Activated CD4-positive, alpha-beta T cell treated with anti-CD3 and anti-CD28 coated beads, Interleukin-2, amount 10 ng/mL, durations not matched to agents 7 days and 5 days (primary cell): Measurements from ENCODE around the gene DRD3. TPM values are rescaled to one million over a fixed set of nuclear protein-coding genes. Genes with fewer than 3 reads are reported as not detected.
A peak's percentile ranks its signal among the peaks of the same experiment; 100 is the strongest.

Experiments used
- CTCF ChIA-PET: fragments of 350-600 bp; sonication (Branson Sonifier 250); formaldehyde crosslinking; loops from one replicate; lab custom pipeline; 2021; ENCODE audit warnings: antibody characterized with exemption; lab: Charles Lee
- POLR2A ChIA-PET: fragments of 350-600 bp; sonication (Branson Sonifier 250); formaldehyde crosslinking; loops from one replicate; lab custom pipeline; 2021; ENCODE audit warnings: antibody characterized with exemption; lab: Charles Lee
- DNase-seq: peaks from one replicate; pipeline ENCODE4 v3.0.0-alpha.2; 2020
- H3K27ac Mint-ChIP-seq: one replicate; pipeline ENCODE4 v1.8.0; 2021; ENCODE audit warnings: mild to moderate bottlenecking, moderate library complexity, mixed read lengths
- H3K27me3 Mint-ChIP-seq: one replicate; pipeline ENCODE4 v1.8.0; 2021; ENCODE audit warnings: mixed read lengths
- H3K36me3 Mint-ChIP-seq: one replicate; pipeline ENCODE4 v1.8.0; 2021; ENCODE audit warnings: low read depth, mixed read lengths
- H3K4me1 Mint-ChIP-seq: one replicate; pipeline ENCODE4 v1.8.0; 2021; ENCODE audit warnings: mixed read lengths
- H3K4me3 Mint-ChIP-seq: one replicate; pipeline ENCODE4 v1.8.0; 2021; ENCODE audit warnings: mild to moderate bottlenecking, moderate library complexity, mixed read lengths
- H3K9me3 Mint-ChIP-seq: one replicate; pipeline ENCODE4 v1.8.0; 2021; ENCODE audit warnings: mixed read lengths
- total RNA-seq, 2 experiments: library from RNA; stranded (reverse); gene quantifications; one replicate each; pipeline ENCODE4 v1.2.3, GENCODE V29; 2021

The DRD3 gene
- total RNA-seq, 2 experiments from 2014 or later: not detected

DNA sequence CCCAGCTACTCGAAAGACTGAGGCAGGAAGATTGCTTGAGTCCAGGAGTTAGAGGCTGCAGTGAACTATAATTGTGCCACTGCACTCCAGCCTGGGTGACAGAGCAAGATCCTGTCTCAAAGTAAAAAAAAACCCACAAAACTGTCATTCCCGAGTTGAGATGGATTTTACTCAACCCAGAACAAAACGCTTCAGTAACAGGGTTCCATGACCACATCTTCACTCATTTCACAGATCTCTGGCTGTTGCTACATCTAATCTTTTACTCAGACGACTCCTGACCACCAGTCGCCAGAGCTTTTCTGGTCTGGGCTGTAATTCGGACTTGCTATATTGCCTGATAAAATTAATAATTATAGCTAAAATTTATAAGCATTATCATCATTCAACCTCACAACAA, 2.4 kb downstream of the DRD3 start:
- ChIA-PET POLR2A (no interaction called here), CTCF (no interaction called here)
- H3K4me1 Mint-ChIP-seq: peaks cover 2% of the 10 kb centered on the region
- H3K36me3 Mint-ChIP-seq: no peaks in the 10 kb centered on the region
- no peaks in the 10 kb centered on the region for H3K9me3 Mint-ChIP-seq
- peaks cover 14% of the 10 kb centered on the region for H3K27me3 Mint-ChIP-seq
- no peak overlapping the region for H3K27ac Mint-ChIP-seq
- no peak overlapping the region for H3K4me3 Mint-ChIP-seq
- no peak for DNase-seq

DNA sequence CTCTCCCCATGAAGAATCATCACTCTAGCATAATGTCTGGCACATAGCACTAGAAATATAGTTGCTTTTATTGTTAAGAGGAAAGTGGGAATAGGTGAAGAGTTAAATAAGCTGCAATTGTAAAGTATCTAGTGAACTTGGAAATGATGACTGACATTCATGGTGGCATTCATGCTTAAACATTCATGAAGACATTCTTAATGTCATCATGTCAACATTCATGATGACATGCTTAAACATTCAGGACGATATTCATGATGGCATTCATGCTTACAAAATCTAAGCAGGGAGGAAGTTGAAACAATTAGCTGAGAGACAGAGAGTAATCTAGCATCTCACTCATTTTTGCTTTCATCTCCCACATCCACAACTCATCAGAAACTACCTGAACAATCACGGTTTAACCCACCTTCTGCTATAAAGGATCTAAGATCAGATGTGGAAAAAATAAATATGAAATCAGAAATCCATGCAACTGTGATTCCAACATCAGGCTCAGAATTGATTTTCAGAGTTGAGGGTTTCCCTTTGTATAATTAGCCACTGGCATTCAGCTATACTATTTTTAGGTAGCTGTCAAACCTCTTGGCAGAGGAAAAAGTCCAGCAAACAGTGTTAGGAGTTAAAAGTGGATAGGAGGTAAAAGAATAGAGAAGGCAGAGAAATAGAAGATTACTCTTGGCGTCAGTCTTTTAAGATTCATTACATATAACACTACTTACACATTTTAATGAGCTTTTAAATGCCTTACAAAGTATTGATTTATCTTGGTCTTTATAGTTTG, 3.5 kb downstream of the DRD3 start:
- ChIA-PET POLR2A (no interaction called here), CTCF (no interaction called here)
- Mint-ChIP-seq H3K4me3 (no peak overlapping the region), H3K36me3 (no peaks in the 10 kb centered on the region), H3K4me1 (peaks cover 2% of the 10 kb centered on the region), H3K9me3 (no peaks in the 10 kb centered on the region), H3K27me3 (peaks cover 14% of the 10 kb centered on the region), H3K27ac (no peak overlapping the region)
- DNase-seq: no peak

DNA sequence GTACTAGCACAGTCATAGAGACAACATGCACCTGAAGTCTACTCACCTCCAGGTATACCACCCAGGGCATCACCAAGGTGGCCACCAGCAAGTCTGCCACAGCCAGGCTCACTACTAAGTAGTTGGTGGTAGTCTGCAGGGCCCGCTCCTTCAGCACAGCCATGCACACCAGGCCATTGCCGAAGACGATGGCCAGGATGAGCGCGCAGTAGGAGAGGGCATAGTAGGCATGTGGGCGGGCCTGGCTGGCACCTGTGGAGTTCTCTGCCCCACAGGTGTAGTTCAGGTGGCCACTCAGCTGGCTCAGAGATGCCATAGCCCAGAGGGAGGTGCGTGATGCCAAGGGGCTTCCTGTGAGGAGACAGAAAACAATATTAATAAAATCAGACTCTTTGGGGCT, 7.2 kb downstream of the DRD3 start:
- no peaks in the 10 kb centered on the region for H3K36me3 Mint-ChIP-seq
- DNase-seq: no peak
- H3K27me3 Mint-ChIP-seq: no peaks in the 10 kb centered on the region
- H3K27ac Mint-ChIP-seq: no peak overlapping the region
- CTCF ChIA-PET: no interaction called here
- no peak overlapping the region for H3K4me3 Mint-ChIP-seq
- POLR2A ChIA-PET: no interaction called here
- no peaks in the 10 kb centered on the region for H3K4me1 Mint-ChIP-seq
- H3K9me3 Mint-ChIP-seq: no peaks in the 10 kb centered on the region

DNA sequence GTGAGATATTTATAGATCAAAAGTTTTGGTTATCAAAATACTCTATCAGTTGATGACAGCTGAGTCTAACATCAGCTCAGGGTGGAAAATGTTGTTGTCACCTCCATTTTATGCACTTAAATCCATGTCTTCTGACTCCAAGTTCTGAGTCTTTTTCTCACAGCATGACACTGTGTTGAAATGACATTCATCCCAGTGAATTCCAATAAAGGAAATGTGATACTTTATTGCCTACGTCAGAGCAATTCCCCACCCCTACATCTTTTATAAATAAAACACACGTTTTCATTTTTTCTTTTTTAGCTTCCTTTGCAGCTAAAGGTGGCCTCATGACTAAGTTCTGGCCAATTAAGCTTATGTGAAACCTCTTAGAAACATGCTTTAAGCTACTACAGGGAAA, 10.7 kb downstream of the DRD3 start:
- H3K27me3 Mint-ChIP-seq: no peaks in the 10 kb centered on the region
- no peaks in the 10 kb centered on the region for H3K36me3 Mint-ChIP-seq
- H3K27ac Mint-ChIP-seq: no peak overlapping the region
- ChIA-PET POLR2A (no interaction called here), CTCF (interaction anchor here (1.0 kb wide), 2 partner anchors 24 to 122 kb away, joined by 3 to 4 read pairs; no protein-coding TSS in a partner anchor)
- H3K4me3 Mint-ChIP-seq: no peak overlapping the region
- no peaks in the 10 kb centered on the region for H3K4me1 Mint-ChIP-seq
- DNase-seq: no peak
- no peaks in the 10 kb centered on the region for H3K9me3 Mint-ChIP-seq

DNA sequence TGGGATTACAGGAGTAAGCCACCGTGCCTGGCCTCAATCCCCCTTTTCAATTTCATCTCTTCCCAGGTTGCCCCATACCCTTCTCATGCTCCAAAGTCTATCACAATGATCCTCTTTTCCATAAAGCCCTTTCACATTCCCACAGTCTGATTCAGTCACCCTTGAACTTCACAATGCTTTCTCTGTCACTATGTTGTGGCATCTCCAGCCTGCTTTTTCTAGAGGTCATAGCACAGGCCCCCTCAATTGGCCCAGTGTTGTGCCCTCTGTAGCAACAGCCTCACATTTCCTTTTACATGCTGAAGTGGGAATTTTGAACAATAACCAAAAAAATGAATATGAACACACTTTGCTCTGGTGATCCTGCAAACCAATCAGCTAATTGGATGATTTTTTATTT, 21.5 kb downstream of the DRD3 start:
- ChIA-PET POLR2A (no interaction called here), CTCF (interaction anchor here (1.4 kb wide), 1 partner anchor 134 kb away, joined by 3 read pairs; no protein-coding TSS in a partner anchor)

DNA sequence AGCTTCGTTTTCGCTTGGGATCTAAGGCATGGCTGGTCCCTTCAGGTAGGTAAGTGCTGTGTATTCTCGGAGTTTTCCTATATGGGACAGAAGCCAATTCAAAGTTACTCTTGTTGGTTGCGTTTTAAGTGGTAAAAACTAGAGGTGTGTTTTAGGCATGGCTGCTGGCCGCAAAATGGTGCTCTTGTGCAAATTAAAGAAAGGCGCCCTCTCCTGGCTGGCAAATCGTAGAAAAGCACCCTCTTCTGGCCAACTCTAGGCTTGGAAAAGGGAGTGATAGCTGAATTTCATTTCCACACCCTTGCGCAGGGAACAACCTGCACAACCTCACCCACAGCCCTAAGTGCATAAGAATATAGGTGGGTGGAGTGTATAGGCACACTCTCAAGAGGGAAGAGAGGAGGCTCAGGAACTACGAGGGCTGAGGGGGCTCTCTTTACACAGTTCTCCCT, 23.5 kb downstream of the DRD3 start:
- Mint-ChIP-seq H3K4me1 (peaks cover 3% of the 10 kb centered on the region), H3K36me3 (no peaks in the 10 kb centered on the region), H3K9me3 (no peaks in the 10 kb centered on the region), H3K27me3 (peaks cover 11% of the 10 kb centered on the region), H3K4me3 (no peak overlapping the region), H3K27ac (no peak overlapping the region)
- DNase-seq: peak; percentile 32
- ChIA-PET CTCF (interaction anchor here (1.0 to 2.1 kb wide), 3 partner anchors 11 to 254 kb away, joined by 3 to 9 read pairs (median 3); no protein-coding TSS in a partner anchor), POLR2A (no interaction called here)

More for the DNA sequence above, 21.5 kb downstream of the DRD3 start:
- H3K9me3 Mint-ChIP-seq: no peaks in the 10 kb centered on the region
- no peaks in the 10 kb centered on the region for H3K36me3 Mint-ChIP-seq
- no peak overlapping the region for H3K4me3 Mint-ChIP-seq
- H3K27ac Mint-ChIP-seq: no peak overlapping the region
- no peak for DNase-seq
- peaks cover 11% of the 10 kb centered on the region for H3K27me3 Mint-ChIP-seq
- peaks cover 3% of the 10 kb centered on the region for H3K4me1 Mint-ChIP-seq

DNA sequence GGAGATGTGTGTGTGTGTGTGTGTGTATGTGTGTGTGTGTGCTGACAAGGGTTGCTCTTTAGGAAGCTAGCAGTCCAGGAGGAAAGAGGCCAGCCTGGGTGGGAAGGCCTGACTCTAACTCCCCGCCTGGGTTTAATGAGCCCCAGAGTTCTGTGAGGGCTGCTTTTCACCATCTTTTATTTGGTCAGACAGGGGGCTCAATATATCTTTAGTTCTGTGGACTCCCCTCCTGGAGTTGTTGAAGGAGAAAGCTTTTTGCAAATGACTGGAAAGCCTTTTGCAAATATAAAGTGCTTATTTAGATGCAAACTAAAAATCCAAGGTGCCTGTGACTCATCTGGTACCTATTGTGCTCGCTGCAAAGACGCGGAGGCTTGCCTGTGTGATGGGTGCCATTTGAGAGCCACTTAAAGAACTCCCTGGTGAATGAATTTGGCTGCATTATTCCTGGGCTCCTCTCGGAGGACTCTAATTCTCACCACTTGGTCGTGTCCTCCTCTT, 24.5 kb downstream of the DRD3 start:
- no peak for DNase-seq
- no peaks in the 10 kb centered on the region for H3K9me3 Mint-ChIP-seq
- peaks cover 11% of the 10 kb centered on the region for H3K27me3 Mint-ChIP-seq
- H3K4me1 Mint-ChIP-seq: peaks cover 3% of the 10 kb centered on the region
- CTCF ChIA-PET: interaction anchor here (1.0 to 2.1 kb wide), 2 partner anchors 10 to 12 kb away, joined by 3 to 9 read pairs; no protein-coding TSS in a partner anchor
- no peak overlapping the region for H3K4me3 Mint-ChIP-seq
- POLR2A ChIA-PET: no interaction called here
- no peaks in the 10 kb centered on the region for H3K36me3 Mint-ChIP-seq
- no peak overlapping the region for H3K27ac Mint-ChIP-seq

DNA sequence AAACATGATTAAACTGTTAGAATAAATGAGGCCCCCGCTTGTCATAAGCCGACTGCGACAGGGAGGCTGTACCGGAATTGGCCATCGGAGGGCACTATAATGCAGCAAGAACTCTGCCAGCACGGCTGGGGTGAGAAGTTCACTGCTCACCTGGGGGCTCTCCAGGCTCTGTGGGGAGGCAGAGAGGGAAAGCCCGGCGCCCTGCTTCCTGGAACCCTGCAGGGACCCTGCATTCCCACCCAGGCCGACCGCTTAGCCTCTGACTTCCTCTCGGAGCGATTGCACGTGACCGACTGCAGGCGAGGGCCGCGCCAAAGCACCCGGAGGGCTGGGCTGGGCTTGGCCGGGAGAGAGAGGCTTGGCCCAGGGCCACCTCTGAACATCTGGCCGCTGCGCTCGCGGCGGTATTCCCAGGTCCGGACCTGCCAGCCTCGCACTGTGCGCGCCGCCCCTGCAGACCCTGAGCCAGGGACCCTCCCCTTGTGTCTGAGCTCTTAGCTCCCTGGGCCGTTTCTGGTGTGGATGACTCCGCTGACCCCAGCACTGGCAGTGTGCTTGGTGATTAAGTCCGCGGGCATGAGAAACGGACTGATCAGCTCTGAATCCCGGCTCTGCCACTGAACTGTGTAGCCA, 26.2 kb downstream of the DRD3 start:
- Mint-ChIP-seq H3K9me3 (no peaks in the 10 kb centered on the region), H3K27me3 (peaks cover 2% of the 10 kb centered on the region), H3K27ac (no peak overlapping the region), H3K4me3 (peak overlapping the region; percentile 12), H3K36me3 (no peaks in the 10 kb centered on the region), H3K4me1 (peaks cover 3% of the 10 kb centered on the region)
- ChIA-PET CTCF (interaction anchor here (0.7 to 1.6 kb wide), 3 partner anchors 20 to 266 kb away, joined by 3 to 4 read pairs (median 4); no protein-coding TSS in a partner anchor), POLR2A (no interaction called here)
- peak; percentile 78 for DNase-seq

DNA sequence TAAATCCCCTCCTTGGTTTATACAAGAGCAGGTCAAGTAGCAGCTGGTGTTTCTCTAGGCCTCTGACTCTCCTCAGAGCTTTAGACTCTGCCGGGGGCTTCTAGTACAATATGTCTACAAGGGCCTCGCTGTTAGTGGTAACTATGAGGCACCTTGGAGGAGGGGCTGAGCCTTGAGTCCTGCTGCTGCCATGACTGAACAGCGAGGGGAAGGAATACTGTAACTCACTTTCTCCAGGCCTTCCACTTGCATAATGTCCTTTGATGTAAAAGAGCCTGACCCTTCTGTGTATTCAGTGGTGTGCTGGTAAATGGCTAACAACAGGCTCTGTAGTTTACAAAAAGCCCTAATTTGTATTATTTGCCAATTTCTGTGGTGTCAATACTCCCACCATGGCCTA, 27.8 kb downstream of the DRD3 start:
- peaks cover 3% of the 10 kb centered on the region for H3K4me1 Mint-ChIP-seq
- POLR2A ChIA-PET: no interaction called here

DNA sequence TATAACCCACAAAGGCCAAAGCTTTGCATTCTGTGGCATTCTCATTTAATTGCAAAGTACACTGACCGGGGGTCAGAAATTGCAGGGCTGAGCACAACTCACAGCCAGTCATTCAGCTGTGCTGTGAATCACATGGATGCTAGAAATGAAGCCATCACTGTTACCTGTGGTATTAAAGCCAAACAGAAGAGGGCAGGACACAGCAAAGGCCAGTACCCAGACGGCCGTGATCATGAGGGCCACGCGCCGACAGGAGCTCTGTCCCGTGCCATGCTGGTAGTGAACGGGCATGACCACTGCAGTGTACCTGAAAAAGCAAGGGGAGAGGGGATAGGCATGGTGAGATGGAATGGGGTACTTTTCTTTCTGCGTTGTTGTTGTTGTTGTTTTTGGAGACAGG, 31.6 kb downstream of the DRD3 start:
- no peak overlapping the region for H3K4me3 Mint-ChIP-seq
- H3K9me3 Mint-ChIP-seq: no peaks in the 10 kb centered on the region
- peaks cover 1% of the 10 kb centered on the region for H3K4me1 Mint-ChIP-seq
- CTCF ChIA-PET: no interaction called here
- no peaks in the 10 kb centered on the region for H3K27me3 Mint-ChIP-seq
- POLR2A ChIA-PET: no interaction called here
- H3K36me3 Mint-ChIP-seq: no peaks in the 10 kb centered on the region
- no peak for DNase-seq
- no peak overlapping the region for H3K27ac Mint-ChIP-seq

More for the DNA sequence above, 27.8 kb downstream of the DRD3 start:
- no peak for DNase-seq
- H3K27me3 Mint-ChIP-seq: peaks cover 2% of the 10 kb centered on the region
- H3K27ac Mint-ChIP-seq: no peak overlapping the region
- H3K9me3 Mint-ChIP-seq: no peaks in the 10 kb centered on the region
- H3K36me3 Mint-ChIP-seq: no peaks in the 10 kb centered on the region
- CTCF ChIA-PET: interaction anchor here (0.7 to 0.9 kb wide), 2 partner anchors 9 to 232 kb away, joined by 3 to 4 read pairs; no protein-coding TSS in a partner anchor
- no peak overlapping the region for H3K4me3 Mint-ChIP-seq

DNA sequence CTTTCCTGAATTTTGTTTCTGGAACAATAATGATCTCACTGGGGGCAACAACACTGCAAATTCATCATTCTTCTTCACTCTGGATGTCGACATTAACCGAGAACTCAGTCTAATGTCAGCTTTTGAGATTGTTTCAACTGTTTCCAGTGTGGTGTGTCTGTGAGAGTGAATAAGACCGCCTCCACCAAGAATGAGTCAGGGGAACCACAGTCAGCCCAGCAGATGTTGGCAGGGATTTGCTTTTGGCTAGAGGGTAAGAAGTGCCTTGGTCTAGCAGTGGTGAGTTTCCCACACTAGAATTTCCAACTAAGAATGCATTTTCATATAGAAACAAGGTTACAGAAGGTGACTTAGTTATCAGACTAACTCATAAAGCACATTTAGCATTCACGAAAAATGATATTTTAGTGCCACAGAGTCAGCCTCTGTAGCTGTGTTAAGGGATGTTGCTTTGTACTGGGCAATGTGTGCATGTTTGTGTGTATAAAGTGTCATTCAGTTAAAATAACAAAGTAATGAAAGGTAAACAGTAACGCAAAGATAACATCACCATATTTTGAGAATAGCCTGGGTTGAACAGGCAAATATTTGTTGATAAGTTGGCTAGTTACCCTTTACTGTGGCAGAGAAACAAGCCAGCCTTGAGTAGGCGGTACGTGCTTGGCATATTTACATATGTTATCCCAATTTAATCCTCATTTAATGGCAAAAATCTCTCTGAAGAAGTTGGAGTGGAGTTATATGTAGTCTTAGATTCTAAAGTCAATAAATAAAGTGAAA, 33.8 kb downstream of the DRD3 start:
- no peaks in the 10 kb centered on the region for H3K36me3 Mint-ChIP-seq
- CTCF ChIA-PET: no interaction called here

DNA sequence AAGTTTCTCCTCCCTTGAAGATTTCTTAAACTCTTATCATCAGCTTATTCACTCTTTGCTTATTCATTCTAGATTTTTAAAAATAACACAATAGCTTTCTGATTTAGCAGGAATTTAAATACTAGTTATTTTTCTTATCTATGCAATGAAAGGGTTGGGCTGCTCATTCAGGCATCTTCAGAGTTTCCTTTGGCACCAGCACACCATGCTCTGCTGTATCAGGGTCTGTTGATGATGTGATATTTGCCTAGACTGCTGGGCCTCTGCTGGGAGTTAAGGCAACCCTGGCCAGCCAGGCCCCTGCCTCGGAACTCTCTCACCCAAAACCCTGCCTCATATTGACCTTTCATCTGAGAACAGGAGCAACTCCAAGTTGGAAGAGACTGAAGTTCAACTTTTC, 35.0 kb downstream of the DRD3 start:
- DNase-seq: no peak
- Mint-ChIP-seq H3K9me3 (no peaks in the 10 kb centered on the region), H3K36me3 (no peaks in the 10 kb centered on the region), H3K4me3 (no peak overlapping the region), H3K27me3 (no peaks in the 10 kb centered on the region), H3K27ac (no peak overlapping the region), H3K4me1 (peaks cover 1% of the 10 kb centered on the region)
- ChIA-PET CTCF (interaction anchor here (1.0 to 1.3 kb wide), 3 partner anchors 11 to 275 kb away, joined by 3 to 4 read pairs (median 3); no protein-coding TSS in a partner anchor), POLR2A (no interaction called here)

More for the DNA sequence above, 33.8 kb downstream of the DRD3 start:
- Mint-ChIP-seq H3K9me3 (no peaks in the 10 kb centered on the region), H3K27me3 (no peaks in the 10 kb centered on the region), H3K4me1 (peaks cover 1% of the 10 kb centered on the region), H3K4me3 (no peak overlapping the region), H3K27ac (no peak overlapping the region)
- DNase-seq: no peak
- POLR2A ChIA-PET: no interaction called here
